Measurements from ENCODE around the gene IDUA.
"Not testable (repeated sequence)": the region's sequence is repeated elsewhere in the genome, so short reads cannot be mapped to it uniquely, and the experiment has no call there.

IDUA gene

DNA sequence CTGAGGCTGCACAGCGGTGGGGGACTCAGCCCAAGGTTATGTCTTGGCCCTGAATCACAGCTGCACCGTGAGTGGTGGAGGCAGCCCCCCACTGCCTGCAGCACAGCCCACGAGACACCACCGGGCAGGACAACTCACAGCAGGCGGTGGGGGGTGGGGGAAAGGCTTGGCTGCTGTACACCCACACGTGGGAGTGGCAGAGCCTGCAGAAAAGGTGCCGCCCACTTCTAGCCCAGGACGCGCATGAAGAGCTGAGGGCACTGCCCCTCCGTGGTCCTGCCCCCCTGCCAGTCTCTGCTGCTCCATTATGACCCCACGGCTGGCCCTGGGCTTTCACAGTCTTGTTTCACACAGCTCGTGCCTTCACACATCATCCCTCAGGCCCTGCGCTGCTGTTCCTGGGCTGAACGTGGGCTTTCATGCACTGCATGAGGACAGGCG, 65.4 kb downstream of the IDUA start:
- H3K27ac ChIP-seq = no peak overlapping the region
- no peak for TF ChIP-seq ZFX (IDR thresholded peaks at IDR 0.05; ENCODE audit: borderline replicate concordance)
- TF ChIP-seq, protein P1, sequence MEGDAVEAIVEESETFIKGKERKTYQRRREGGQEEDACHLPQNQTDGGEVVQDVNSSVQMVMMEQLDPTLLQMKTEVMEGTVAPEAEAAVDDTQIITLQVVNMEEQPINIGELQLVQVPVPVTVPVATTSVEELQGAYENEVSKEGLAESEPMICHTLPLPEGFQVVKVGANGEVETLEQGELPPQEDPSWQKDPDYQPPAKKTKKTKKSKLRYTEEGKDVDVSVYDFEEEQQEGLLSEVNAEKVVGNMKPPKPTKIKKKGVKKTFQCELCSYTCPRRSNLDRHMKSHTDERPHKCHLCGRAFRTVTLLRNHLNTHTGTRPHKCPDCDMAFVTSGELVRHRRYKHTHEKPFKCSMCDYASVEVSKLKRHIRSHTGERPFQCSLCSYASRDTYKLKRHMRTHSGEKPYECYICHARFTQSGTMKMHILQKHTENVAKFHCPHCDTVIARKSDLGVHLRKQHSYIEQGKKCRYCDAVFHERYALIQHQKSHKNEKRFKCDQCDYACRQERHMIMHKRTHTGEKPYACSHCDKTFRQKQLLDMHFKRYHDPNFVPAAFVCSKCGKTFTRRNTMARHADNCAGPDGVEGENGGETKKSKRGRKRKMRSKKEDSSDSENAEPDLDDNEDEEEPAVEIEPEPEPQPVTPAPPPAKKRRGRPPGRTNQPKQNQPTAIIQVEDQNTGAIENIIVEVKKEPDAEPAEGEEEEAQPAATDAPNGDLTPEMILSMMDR (IDR thresholded peaks at IDR 0.05) = no peak

DNA sequence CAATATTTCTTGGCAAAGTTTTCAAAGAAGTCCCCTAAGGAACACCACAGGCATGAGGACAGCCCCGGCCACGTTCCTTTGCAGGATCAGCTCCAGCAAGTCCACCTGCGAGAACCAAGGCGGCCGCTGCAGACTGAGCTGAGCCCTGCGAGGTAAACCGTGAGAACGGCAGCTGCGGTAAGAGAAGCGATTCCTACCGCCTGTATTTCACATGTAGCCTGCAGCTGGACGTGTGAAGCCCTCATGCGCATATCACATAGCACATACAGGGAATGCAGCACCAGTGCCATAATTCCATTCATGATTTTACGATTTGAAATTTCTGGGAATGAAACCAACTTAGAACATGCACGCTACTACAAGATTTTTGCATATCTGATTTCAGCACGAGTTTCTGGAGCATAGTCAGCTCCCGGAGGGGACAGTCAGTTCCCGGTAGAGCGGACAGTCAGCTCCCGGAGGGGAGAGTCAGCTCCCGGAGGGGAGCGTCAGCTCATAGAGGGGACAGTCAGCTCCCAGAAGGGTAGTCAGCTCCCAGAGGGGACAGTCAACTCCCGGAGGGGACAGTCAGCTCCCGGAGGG, 66.3 kb downstream of the IDUA start:
- no peak overlapping the region for H3K27ac ChIP-seq
- TF ChIP-seq ZFX (IDR thresholded peaks at IDR 0.05; ENCODE audit: borderline replicate concordance) = no peak
- TF ChIP-seq, protein P1 (IDR thresholded peaks at IDR 0.05) = no peak

DNA sequence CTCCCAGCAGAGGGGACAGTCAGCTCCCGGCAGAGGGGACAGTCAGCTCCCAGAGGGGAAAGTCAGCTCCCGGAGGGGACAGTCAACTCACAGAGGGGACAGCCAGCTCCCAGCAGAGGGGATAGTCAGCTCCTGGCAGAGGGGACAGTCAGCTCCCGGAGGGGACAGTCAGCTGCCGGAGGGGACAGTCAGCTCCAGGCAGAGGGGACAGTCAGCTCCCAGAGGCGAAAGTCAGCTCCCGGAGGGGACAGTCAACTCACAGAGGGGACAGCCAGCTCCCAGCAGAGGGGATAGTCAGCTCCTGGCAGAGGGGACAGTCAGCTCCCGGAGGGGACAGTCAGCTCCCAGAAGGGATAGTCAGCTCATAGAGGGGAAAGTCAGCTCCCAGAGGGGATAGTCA, 67.0 kb downstream of the IDUA start:
- H3K27ac ChIP-seq = not testable (repeated sequence)
